ENCODE results near the gene FAM81A.

FAM81A gene

GRCh38 chr15:59416816-59417215 is 21.2 kb upstream of the FAM81A start:
- H2AFZ ChIP-seq (ENCODE audit: low read depth, low read length) = no peak overlapping the region
- no peaks in the 10 kb centered on the region for H4K20me1 ChIP-seq (ENCODE audit: insufficient read depth, low read length)
- H3K79me2 ChIP-seq (ENCODE audit: low read length) = no peaks in the 10 kb centered on the region
- no peak overlapping the region for H3K9ac ChIP-seq (ENCODE audit: low read length)
- no peaks in the 10 kb centered on the region for H3K36me3 ChIP-seq (replicated peaks; ENCODE audit: low read depth, low read length)
- peaks cover 50% of the 10 kb centered on the region for H3K4me1 ChIP-seq (ENCODE audit: low read length)
- no peak for TF ChIP-seq EZH2phosphoT487 (IDR thresholded peaks at IDR 0.05; ENCODE audit: low read depth)
- no peak for TF ChIP-seq CTCF (IDR thresholded peaks at IDR 0.05; ENCODE audit: low read depth, low read length)
- no peaks in the 10 kb centered on the region for H3K9me3 ChIP-seq (ENCODE audit: insufficient read depth, low read length)
- peaks cover 20% of the 10 kb centered on the region for H3K27me3 ChIP-seq (ENCODE audit: low read depth, low read length)
- no peak overlapping the region for H3K27ac ChIP-seq (ENCODE audit: low read length)
- H3K4me3 ChIP-seq (ENCODE audit: low read length) = no peak overlapping the region
- no peak overlapping the region for H3K4me2 ChIP-seq (ENCODE audit: low read length)

- Histone ChIP-seq H3K79me2 (ENCODE audit: low read length) (no peaks in the 10 kb centered on the region), H2AFZ (ENCODE audit: low read depth, low read length) (no peak overlapping the region), H3K9ac (ENCODE audit: low read length) (no peak overlapping the region), H3K27ac (ENCODE audit: low read length) (0 out of 2 replicates have a peak overlapping the region, but pooled peaks have one; percentile 3), H3K27me3 (ENCODE audit: low read depth, low read length) (peaks cover 23% of the 10 kb centered on the region), H3K36me3 (replicated peaks; ENCODE audit: low read depth, low read length) (no peaks in the 10 kb centered on the region), H3K4me3 (ENCODE audit: low read length) (no peak overlapping the region), H3K4me2 (ENCODE audit: low read length) (peak overlapping the region; percentile 37), H3K9me3 (ENCODE audit: insufficient read depth, low read length) (no peaks in the 10 kb centered on the region), H3K4me1 (ENCODE audit: low read length) (peaks cover 29% of the 10 kb centered on the region), H4K20me1 (ENCODE audit: insufficient read depth, low read length) (no peaks in the 10 kb centered on the region)
- TF ChIP-seq CTCF (IDR thresholded peaks at IDR 0.05; ENCODE audit: low read depth, low read length) (no peak), EZH2phosphoT487 (IDR thresholded peaks at IDR 0.05; ENCODE audit: low read depth) (no peak)
Measured at GRCh38 chr15:59419170-59419569, 18.8 kb upstream of the FAM81A start.

GRCh38 chr15:59420108-59420507 is 17.9 kb upstream of the FAM81A start:
- Histone ChIP-seq H3K79me2 (ENCODE audit: low read length) (no peaks in the 10 kb centered on the region), H3K27me3 (ENCODE audit: low read depth, low read length) (peaks cover 24% of the 10 kb centered on the region), H3K27ac (ENCODE audit: low read length) (no peak overlapping the region), H3K9ac (ENCODE audit: low read length) (no peak overlapping the region), H2AFZ (ENCODE audit: low read depth, low read length) (no peak overlapping the region), H4K20me1 (ENCODE audit: insufficient read depth, low read length) (no peaks in the 10 kb centered on the region), H3K4me1 (ENCODE audit: low read length) (peaks cover 25% of the 10 kb centered on the region), H3K4me2 (ENCODE audit: low read length) (no peak overlapping the region), H3K36me3 (replicated peaks; ENCODE audit: low read depth, low read length) (no peaks in the 10 kb centered on the region), H3K9me3 (ENCODE audit: insufficient read depth, low read length) (no peaks in the 10 kb centered on the region), H3K4me3 (ENCODE audit: low read length) (no peak overlapping the region)
- TF ChIP-seq CTCF (IDR thresholded peaks at IDR 0.05; ENCODE audit: low read depth, low read length) = no peak

- H3K4me1 ChIP-seq (ENCODE audit: low read length) = peaks cover 25% of the 10 kb centered on the region
- H3K36me3 ChIP-seq (replicated peaks; ENCODE audit: low read depth, low read length) = no peaks in the 10 kb centered on the region
- no peak overlapping the region for H3K9ac ChIP-seq (ENCODE audit: low read length)
- no peak overlapping the region for H3K27ac ChIP-seq (ENCODE audit: low read length)
- H3K27me3 ChIP-seq (ENCODE audit: low read depth, low read length) = peaks cover 16% of the 10 kb centered on the region
- H3K4me2 ChIP-seq (ENCODE audit: low read length) = no peak overlapping the region
- TF ChIP-seq CTCF (IDR thresholded peaks at IDR 0.05; ENCODE audit: low read depth, low read length) = no peak
- no peak for TF ChIP-seq EZH2phosphoT487 (IDR thresholded peaks at IDR 0.05; ENCODE audit: low read depth)
- H2AFZ ChIP-seq (ENCODE audit: low read depth, low read length) = no peak overlapping the region
- no peaks in the 10 kb centered on the region for H3K79me2 ChIP-seq (ENCODE audit: low read length)
- H4K20me1 ChIP-seq (ENCODE audit: insufficient read depth, low read length) = no peaks in the 10 kb centered on the region
- H3K9me3 ChIP-seq (ENCODE audit: insufficient read depth, low read length) = no peaks in the 10 kb centered on the region
- no peak overlapping the region for H3K4me3 ChIP-seq (ENCODE audit: low read length)
Measured at GRCh38 chr15:59420986-59421618, 16.9 kb upstream of the FAM81A start.

Measured in OCI-LY3 (cell line).